ENCODE results near the gene TENM4. TPM values are rescaled to one million over a fixed set of nuclear protein-coding genes. Genes with fewer than 3 reads are reported as not detected.

TENM4 gene
- total RNA-seq, 1 donor from 2014 or later, result 5.1 TPM

GRCh38 chr11:78920329-78920728, 520.5 kb downstream of the TENM4 start:
- Mint-ChIP-seq H3K27ac (no peak overlapping the region), H3K9me3 (no peaks in the 10 kb centered on the region), H3K36me3 (peaks cover 14% of the 10 kb centered on the region), H3K27me3 (ENCODE audit: insufficient read depth, low read depth) (peaks cover 4% of the 10 kb centered on the region), H3K4me1 (peaks cover 29% of the 10 kb centered on the region), H3K4me3 (no peak overlapping the region)
- no peak for DNase-seq (ENCODE audit: low spot score)
- no peaks in the 10 kb centered on the region for H3F3A ChIP-seq (ENCODE audit: low read depth)
- TF ChIP-seq CTCF (IDR thresholded peaks at IDR 0.05) (no peak), EZH2phosphoT487 (IDR thresholded peaks at IDR 0.05) (no peak), EZH2 (IDR thresholded peaks at IDR 0.05) (no peak)
- H2AFZ ChIP-seq (replicated peaks), result no peak overlapping the region
- peaks cover 15% of the 10 kb centered on the region for H4K20me1 ChIP-seq (ENCODE audit: low read depth)
- no peaks in the 10 kb centered on the region for H3K36me3 ChIP-seq
- no peak overlapping the region for H3K4me2 ChIP-seq
- H3K27me3 ChIP-seq, result peaks cover 41% of the 10 kb centered on the region
- no peak overlapping the region for H3K4me3 ChIP-seq
- no peak overlapping the region for H3K9ac ChIP-seq
- H3K4me1 ChIP-seq, result peaks cover 10% of the 10 kb centered on the region
- H3K79me2 ChIP-seq (ENCODE audit: low read depth), result no peaks in the 10 kb centered on the region
- no peaks in the 10 kb centered on the region for H3K9me3 ChIP-seq (ENCODE audit: low read depth)
- H3K27ac ChIP-seq, result no peak overlapping the region

GRCh38 chr11:78916759-78917158, 524.1 kb downstream of the TENM4 start:
- peaks cover 53% of the 10 kb centered on the region for H3K4me1 Mint-ChIP-seq
- H3K36me3 ChIP-seq, result no peaks in the 10 kb centered on the region
- TF ChIP-seq EZH2 (IDR thresholded peaks at IDR 0.05), result no peak
- no peak for TF ChIP-seq CTCF (IDR thresholded peaks at IDR 0.05)
- TF ChIP-seq EZH2phosphoT487 (IDR thresholded peaks at IDR 0.05), result no peak

DNA sequence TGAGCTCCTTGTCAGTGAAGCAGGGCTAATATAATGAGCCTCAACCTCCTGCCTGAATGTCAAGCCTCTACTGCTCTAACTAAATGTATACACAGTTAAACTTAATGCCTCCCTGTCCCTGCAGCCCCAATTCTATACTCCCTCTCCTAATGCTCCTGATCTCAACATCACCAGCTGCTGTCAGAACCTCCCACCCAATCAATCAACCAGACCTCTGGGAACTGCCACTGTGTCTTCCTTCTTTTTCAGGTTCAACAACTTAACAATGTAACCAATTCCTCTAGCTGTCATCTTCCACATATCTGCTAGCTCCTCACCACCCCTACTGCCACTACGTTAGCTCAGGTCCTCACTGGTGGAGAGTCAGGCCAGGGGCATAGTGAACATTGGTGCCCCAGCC, 526.3 kb downstream of the TENM4 start:
- Histone ChIP-seq H3K36me3 (no peaks in the 10 kb centered on the region), H3K4me3 (no peak overlapping the region), H3K27me3 (no peaks in the 10 kb centered on the region), H3K79me2 (ENCODE audit: low read depth) (no peaks in the 10 kb centered on the region), H3F3A (ENCODE audit: low read depth) (no peaks in the 10 kb centered on the region), H3K9me3 (ENCODE audit: low read depth) (no peaks in the 10 kb centered on the region), H3K4me1 (peaks cover 5% of the 10 kb centered on the region), H2AFZ (replicated peaks) (no peak overlapping the region), H4K20me1 (ENCODE audit: low read depth) (no peaks in the 10 kb centered on the region), H3K9ac (no peak overlapping the region), H3K27ac (no peak overlapping the region), H3K4me2 (no peak overlapping the region)
- Mint-ChIP-seq H3K27ac (no peak overlapping the region), H3K9me3 (no peaks in the 10 kb centered on the region), H3K36me3 (peaks cover 6% of the 10 kb centered on the region), H3K4me1 (peaks cover 41% of the 10 kb centered on the region), H3K27me3 (ENCODE audit: insufficient read depth, low read depth) (no peaks in the 10 kb centered on the region), H3K4me3 (no peak overlapping the region)
- TF ChIP-seq EZH2phosphoT487 (IDR thresholded peaks at IDR 0.05) (no peak), EZH2 (IDR thresholded peaks at IDR 0.05) (no peak), CTCF (IDR thresholded peaks at IDR 0.05) (no peak)
- DNase-seq (ENCODE audit: low spot score), result no peak

More at GRCh38 chr11:78916759-78917158, 524.1 kb downstream of the TENM4 start:
- Histone ChIP-seq H3K9me3 (ENCODE audit: low read depth) (no peaks in the 10 kb centered on the region), H3K79me2 (ENCODE audit: low read depth) (no peaks in the 10 kb centered on the region), H3K4me3 (no peak overlapping the region), H3K4me2 (no peak overlapping the region), H3F3A (ENCODE audit: low read depth) (no peaks in the 10 kb centered on the region), H2AFZ (replicated peaks) (no peak overlapping the region), H4K20me1 (ENCODE audit: low read depth) (peaks cover 14% of the 10 kb centered on the region), H3K27ac (no peak overlapping the region), H3K27me3 (peaks cover 21% of the 10 kb centered on the region), H3K9ac (no peak overlapping the region), H3K4me1 (peaks cover 10% of the 10 kb centered on the region)
- no peak for DNase-seq (ENCODE audit: low spot score)
- H3K27ac Mint-ChIP-seq, result no peak overlapping the region
- H3K4me3 Mint-ChIP-seq, result no peak overlapping the region
- H3K36me3 Mint-ChIP-seq, result peaks cover 9% of the 10 kb centered on the region
- H3K27me3 Mint-ChIP-seq (ENCODE audit: insufficient read depth, low read depth), result peaks cover 2% of the 10 kb centered on the region
- no peaks in the 10 kb centered on the region for H3K9me3 Mint-ChIP-seq

Measured in neural progenitor cell (in vitro differentiated cells).